Hepatocyte (in vitro differentiated cells): Measurements from ENCODE around the gene KAT2B. TPM values are rescaled to one million over a fixed set of nuclear protein-coding genes. Genes with fewer than 3 reads are reported as not detected.

Experiments used
- DNase-seq: peaks from one replicate; pipeline ENCODE4 v3.0.0-alpha.2; 2016; ENCODE audit warnings: low spot score
- H2AFZ ChIP-seq: fragments of 200-600 bp; sonication (generic); 2 replicates; pipeline ENCODE4 v1.6.0; 2016; ENCODE audit warnings: antibody characterized with exemption, mild to moderate bottlenecking
- H3K27ac ChIP-seq: fragments of 200-600 bp; sonication (generic); 2 replicates; pipeline ENCODE4 v1.5.1; 2016; ENCODE audit warnings: mild to moderate bottlenecking
- H3K27me3 ChIP-seq: fragments of 200-600 bp; sonication (generic); 2 replicates; pipeline ENCODE4 v1.6.1; 2016
- H3K36me3 ChIP-seq: fragments of 200-600 bp; sonication (generic); replicated peaks from 2 replicates; pipeline ENCODE4 v1.5.1; 2016; ENCODE audit warnings: low read depth; ENCODE audit not compliant: insufficient read depth
- H3K4me1 ChIP-seq: fragments of 200-600 bp; sonication (generic); 2 replicates; pipeline ENCODE4 v1.5.1; 2016; ENCODE audit warnings: mild to moderate bottlenecking, moderate library complexity; ENCODE audit not compliant: insufficient read depth
- H3K4me2 ChIP-seq: fragments of 200-600 bp; sonication (generic); 2 replicates; pipeline ENCODE4 v1.6.0; 2016
- H3K4me3 ChIP-seq: fragments of 200-600 bp; sonication (generic); 2 replicates; pipeline ENCODE4 v1.5.1; 2016; ENCODE audit warnings: mild to moderate bottlenecking
- H3K79me2 ChIP-seq: fragments of 200-600 bp; sonication (generic); 2 replicates; pipeline ENCODE4 v1.6.0; 2017; ENCODE audit warnings: mild to moderate bottlenecking
- H3K9me2 ChIP-seq: fragments of 200-600 bp; sonication (generic); replicated peaks from 2 replicates; pipeline ENCODE4 v1.6.0; 2017; ENCODE audit warnings: mild to moderate bottlenecking; ENCODE audit not compliant: insufficient read depth
- H3K9me3 ChIP-seq: fragments of 200-600 bp; sonication (generic); 2 replicates; pipeline ENCODE4 v1.5.1; 2016; ENCODE audit warnings: low read depth, mild to moderate bottlenecking
- H4K20me1 ChIP-seq: fragments of 200-600 bp; sonication (generic); 2 replicates; pipeline ENCODE4 v1.6.0; 2016; ENCODE audit warnings: mild to moderate bottlenecking; ENCODE audit not compliant: insufficient read depth, poor library complexity, severe bottlenecking
- CTCF ChIP-seq: fragments of 200-600 bp; sonication (generic); IDR thresholded peaks from 2 replicates; pipeline ENCODE4 v1.5.1; 2016; ENCODE audit warnings: antibody characterized with exemption, mild to moderate bottlenecking; ENCODE audit not compliant: poor library complexity
- EZH2 ChIP-seq: fragments of 200-600 bp; sonication (generic); IDR thresholded peaks from 2 replicates; pipeline ENCODE4 v1.6.1; 2016; ENCODE audit warnings: antibody characterized with exemption, mild to moderate bottlenecking, borderline replicate concordance
- EZH2phosphoT487 ChIP-seq: fragments of 200-600 bp; sonication (generic); IDR thresholded peaks from one replicate; pipeline ENCODE4 v1.6.1; 2018; ENCODE audit warnings: antibody characterized with exemption, mild to moderate bottlenecking, low read depth, moderate library complexity; ENCODE audit not compliant: unreplicated experiment, severe bottlenecking
- WGBS: methylation state at CpG from one replicate; pipeline ENCODE4 v1.1.6; 2016; ENCODE audit warnings: low lambda C conversion rate; ENCODE audit errors: missing lambda C conversion rate; 5-methylcytosine and 5-hydroxymethylcytosine counted together
- polyA plus RNA-seq: library from polyadenylated mRNA; unstranded; fragments of >200 nt; fragmentation: Nextera tagmentation; extraction: Ambion mirVana; gene quantifications from 2 replicates; pipeline ENCODE4 v1.2.1, GENCODE V29; 2016
- total RNA-seq: library from RNA; depleted of rRNA; stranded (reverse); fragments of >200 nt; gene quantifications from 2 replicates; pipeline ENCODE4 v1.2.3, GENCODE V29; 2014

KAT2B gene
- total and polyA plus RNA-seq, 2 experiments from 2014 or later = 11.7 to 13.3 TPM

- no peak overlapping the region for H2AFZ ChIP-seq
- H3K4me1 ChIP-seq = no peaks in the 10 kb centered on the region
- no peak for TF ChIP-seq CTCF
- TF ChIP-seq EZH2 = no peak
- TF ChIP-seq EZH2phosphoT487 = no peak
- no peaks in the 10 kb centered on the region for H3K9me2 ChIP-seq
- no peak overlapping the region for H3K27ac ChIP-seq
- H3K9me3 ChIP-seq = no peaks in the 10 kb centered on the region
- H4K20me1 ChIP-seq = no peaks in the 10 kb centered on the region
- H3K4me2 ChIP-seq = no peak overlapping the region
- WGBS = 75% methylated on average over 3 of the region's 3 CpGs
- no peaks in the 10 kb centered on the region for H3K36me3 ChIP-seq
- DNase-seq = no peak
- no peaks in the 10 kb centered on the region for H3K79me2 ChIP-seq
- H3K27me3 ChIP-seq = no peaks in the 10 kb centered on the region
- H3K4me3 ChIP-seq = no peak overlapping the region
These were observed 38.3 kb upstream of the KAT2B start for GRCh38 chr3:20001932-20002331.

GRCh38 chr3:20007960-20008359, 32.3 kb upstream of the KAT2B start:
- Histone ChIP-seq H3K4me1 (no peaks in the 10 kb centered on the region), H3K9me2 (no peaks in the 10 kb centered on the region), H3K4me3 (no peak overlapping the region), H3K27me3 (no peaks in the 10 kb centered on the region), H3K36me3 (no peaks in the 10 kb centered on the region), H3K4me2 (no peak overlapping the region), H4K20me1 (no peaks in the 10 kb centered on the region), H2AFZ (no peak overlapping the region), H3K9me3 (no peaks in the 10 kb centered on the region), H3K79me2 (no peaks in the 10 kb centered on the region), H3K27ac (no peak overlapping the region)
- DNase-seq = no peak
- TF ChIP-seq EZH2 (no peak), CTCF (no peak), EZH2phosphoT487 (no peak)
- WGBS = 97% methylated on average over 20 of the region's 20 CpGs

- Histone ChIP-seq H3K4me2 (no peak overlapping the region), H3K79me2 (no peaks in the 10 kb centered on the region), H3K4me3 (no peak overlapping the region), H3K27ac (no peak overlapping the region), H4K20me1 (no peaks in the 10 kb centered on the region), H3K4me1 (no peaks in the 10 kb centered on the region), H3K9me3 (no peaks in the 10 kb centered on the region), H3K36me3 (no peaks in the 10 kb centered on the region), H3K27me3 (no peaks in the 10 kb centered on the region), H2AFZ (no peak overlapping the region), H3K9me2 (no peaks in the 10 kb centered on the region)
- DNase-seq = no peak
- TF ChIP-seq EZH2 = no peak
- no peak for TF ChIP-seq EZH2phosphoT487
- no peak for TF ChIP-seq CTCF
- 72% methylated on average over 2 of the region's 2 CpGs for WGBS
These were observed 31.6 kb upstream of the KAT2B start for GRCh38 chr3:20008646-20009045.

- no peak for TF ChIP-seq CTCF
- TF ChIP-seq EZH2phosphoT487 = no peak
- TF ChIP-seq EZH2 = no peak
- Histone ChIP-seq H3K27ac (no peak within 1 kb of the TSS), H3K4me2 (no peak within 1 kb of the TSS), H3K4me3 (no peak within 1 kb of the TSS), H3K9me3 (no peaks in the 10 kb centered on the region), H3K27me3 (no peaks in the 10 kb centered on the region), H3K9me2 (no peaks in the 10 kb centered on the region), H3K36me3 (no peaks in the 10 kb centered on the region), H3K4me1 (no peaks in the 10 kb centered on the region), H4K20me1 (no peaks in the 10 kb centered on the region), H3K79me2 (no peaks in the 10 kb centered on the region), H2AFZ (no peak within 1 kb of the TSS)
- DNase-seq = no peak
- WGBS = 97% methylated on average over 4 of the region's 4 CpGs
These were observed 28.1 kb upstream of the KAT2B start, which contains the start of gene PP2D1 for GRCh38 chr3:20012164-20012563. Gene PP2D1, minus strand, starts transcription at chr3:20012264. Its CDS starts 192 bp downstream, at chr3:20012072.
